HG02885 (cell line): Measurements from ENCODE around the gene POMT2.
"Not testable (repeated sequence)": the region's sequence is repeated elsewhere in the genome, so short reads cannot be mapped to it uniquely, and the experiment has no call there.

Source experiments
- ATAC-seq: cut with Tn5 transposase; IDR thresholded peaks from one replicate; pipeline ENCODE4 v1.9.1; 2021; ENCODE audit warnings: mild to moderate bottlenecking; ENCODE audit not compliant: unreplicated experiment, poor library complexity

POMT2 gene, protein sequence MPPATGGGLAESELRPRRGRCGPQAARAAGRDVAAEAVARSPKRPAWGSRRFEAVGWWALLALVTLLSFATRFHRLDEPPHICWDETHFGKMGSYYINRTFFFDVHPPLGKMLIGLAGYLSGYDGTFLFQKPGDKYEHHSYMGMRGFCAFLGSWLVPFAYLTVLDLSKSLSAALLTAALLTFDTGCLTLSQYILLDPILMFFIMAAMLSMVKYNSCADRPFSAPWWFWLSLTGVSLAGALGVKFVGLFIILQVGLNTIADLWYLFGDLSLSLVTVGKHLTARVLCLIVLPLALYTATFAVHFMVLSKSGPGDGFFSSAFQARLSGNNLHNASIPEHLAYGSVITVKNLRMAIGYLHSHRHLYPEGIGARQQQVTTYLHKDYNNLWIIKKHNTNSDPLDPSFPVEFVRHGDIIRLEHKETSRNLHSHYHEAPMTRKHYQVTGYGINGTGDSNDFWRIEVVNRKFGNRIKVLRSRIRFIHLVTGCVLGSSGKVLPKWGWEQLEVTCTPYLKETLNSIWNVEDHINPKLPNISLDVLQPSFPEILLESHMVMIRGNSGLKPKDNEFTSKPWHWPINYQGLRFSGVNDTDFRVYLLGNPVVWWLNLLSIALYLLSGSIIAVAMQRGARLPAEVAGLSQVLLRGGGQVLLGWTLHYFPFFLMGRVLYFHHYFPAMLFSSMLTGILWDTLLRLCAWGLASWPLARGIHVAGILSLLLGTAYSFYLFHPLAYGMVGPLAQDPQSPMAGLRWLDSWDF

DNA sequence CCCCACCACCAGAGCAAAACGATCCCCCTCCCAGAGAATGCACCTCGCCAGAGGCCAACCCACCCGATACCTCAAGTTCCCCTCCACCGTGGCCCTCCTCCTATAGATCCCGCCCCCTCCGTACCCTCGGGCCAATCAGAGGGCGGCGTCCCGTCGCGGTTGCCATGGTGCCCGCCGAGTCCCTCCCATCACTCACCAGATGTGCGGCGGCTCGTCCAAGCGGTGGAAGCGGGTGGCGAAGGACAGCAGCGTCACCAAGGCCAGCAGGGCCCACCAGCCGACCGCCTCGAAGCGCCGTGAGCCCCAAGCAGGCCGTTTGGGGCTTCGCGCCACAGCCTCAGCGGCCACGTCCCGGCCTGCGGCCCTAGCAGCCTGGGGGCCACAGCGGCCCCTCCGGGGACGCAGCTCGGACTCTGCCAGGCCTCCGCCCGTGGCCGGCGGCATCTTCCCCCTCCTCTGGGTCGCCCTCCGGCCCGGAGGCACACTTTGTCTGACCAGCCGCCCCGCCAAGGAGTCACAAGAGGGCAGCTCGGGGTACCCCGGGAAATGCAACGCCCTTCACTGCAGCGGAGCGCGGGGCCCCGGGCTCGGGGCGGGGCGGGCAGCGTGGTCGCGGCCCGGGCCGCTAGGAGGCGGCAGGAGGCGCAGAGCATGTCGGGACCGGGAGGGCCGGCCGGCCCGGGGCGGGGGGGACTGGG, at the start of gene POMT2:
POMT2 (minus strand) TSS at position 646 of the 698 bp plus-strand sequence; CDS start at position 444, 202 bp downstream.
- ATAC-seq: peak; percentile 70

DNA sequence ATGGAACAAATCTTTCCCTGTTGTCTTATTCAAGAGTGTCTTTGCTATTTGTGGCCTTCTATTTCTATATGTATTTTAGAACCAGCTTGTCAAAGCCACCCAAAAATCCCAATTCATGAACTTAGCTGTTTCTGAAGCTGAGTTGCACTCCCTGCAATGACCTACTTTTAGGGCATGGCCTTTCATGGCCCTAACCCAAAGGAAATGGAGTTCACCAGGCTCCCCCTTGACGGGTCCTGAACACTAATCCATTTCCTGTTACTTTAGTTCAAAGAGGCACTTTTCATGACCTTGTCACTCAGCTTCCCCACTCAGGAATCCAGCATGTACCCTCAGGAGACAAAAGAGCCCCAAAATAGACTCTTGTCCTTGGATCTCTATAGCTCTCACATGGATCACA, 48.6 kb upstream of the POMT2 start:
- no peak for ATAC-seq

DNA sequence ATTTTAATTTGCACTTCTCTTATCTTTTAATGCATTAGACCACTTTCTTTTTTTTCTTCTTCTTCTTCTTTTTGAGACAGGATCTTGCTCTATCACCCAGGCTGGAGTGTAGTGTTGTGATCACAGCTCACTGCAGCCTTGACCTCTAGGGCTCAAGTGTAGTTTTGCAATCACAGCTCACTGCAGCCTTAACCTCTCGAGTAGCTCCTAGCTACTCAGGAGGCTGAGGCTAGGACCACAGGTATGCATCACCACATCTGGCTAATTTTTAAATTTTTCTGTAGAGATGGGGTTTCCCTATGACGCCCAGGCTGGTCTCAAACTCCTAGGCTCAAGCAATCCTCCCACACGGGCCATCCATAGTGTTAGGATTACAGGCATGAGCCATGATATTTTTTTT, 43.5 kb upstream of the POMT2 start:
- ATAC-seq: no peak

DNA sequence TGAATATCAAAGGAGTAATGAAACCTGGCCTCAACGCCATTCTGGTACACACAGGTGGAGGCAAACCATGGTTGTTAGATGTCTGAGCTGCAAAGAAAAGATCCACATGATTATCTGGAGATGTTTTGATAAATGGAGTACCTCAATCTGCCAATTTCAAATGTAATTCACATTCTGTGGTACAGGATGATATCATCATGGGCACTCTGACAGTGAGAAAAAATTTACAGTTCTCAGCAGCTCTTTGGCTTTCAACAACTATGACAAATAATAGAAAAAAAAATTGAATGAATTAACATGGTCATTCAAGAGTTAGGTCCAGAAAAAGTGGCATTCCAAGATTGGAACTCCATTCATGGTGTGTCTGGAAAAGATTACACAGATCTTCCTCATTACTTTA, 38.9 kb upstream of the POMT2 start:
- no peak for ATAC-seq

DNA sequence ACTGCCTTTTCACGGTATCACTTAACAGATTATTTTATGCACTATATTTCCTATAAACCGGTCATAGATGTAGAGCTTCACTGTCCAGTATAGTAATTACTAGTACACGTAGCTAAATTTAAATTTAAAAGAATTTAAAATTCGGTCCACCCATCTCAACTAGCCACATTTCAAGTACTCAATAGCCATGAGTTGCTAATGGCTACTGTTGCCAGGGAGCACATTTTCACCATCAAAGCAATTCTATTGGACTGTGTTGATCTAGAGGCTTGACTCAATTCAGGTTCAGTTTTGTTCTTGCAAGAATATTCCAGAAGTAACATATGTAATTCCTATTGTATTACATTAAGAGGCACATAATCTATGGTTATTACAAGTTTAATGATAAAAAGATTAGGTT, 36.2 kb upstream of the POMT2 start:
- no peak for ATAC-seq

DNA sequence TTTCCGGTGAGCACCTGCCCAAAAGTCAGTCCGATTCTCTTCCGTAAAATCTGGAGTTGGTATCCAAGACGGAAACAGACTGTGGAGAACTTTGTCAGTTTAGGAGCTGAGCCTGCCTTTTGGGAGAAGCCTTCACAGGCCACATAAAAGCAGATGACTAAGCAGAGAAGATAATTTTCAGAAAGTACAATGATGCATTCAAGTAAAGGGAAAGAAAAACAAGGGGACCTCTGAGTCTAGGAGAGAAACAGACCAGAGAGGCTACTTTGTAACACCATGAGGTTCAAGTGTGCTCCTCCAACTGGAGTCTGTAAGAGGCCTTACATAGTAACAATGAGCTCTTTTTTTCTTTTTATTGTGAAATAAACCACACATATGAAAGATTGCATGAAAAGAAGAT, 35.1 kb upstream of the POMT2 start:
- ATAC-seq: no peak

DNA sequence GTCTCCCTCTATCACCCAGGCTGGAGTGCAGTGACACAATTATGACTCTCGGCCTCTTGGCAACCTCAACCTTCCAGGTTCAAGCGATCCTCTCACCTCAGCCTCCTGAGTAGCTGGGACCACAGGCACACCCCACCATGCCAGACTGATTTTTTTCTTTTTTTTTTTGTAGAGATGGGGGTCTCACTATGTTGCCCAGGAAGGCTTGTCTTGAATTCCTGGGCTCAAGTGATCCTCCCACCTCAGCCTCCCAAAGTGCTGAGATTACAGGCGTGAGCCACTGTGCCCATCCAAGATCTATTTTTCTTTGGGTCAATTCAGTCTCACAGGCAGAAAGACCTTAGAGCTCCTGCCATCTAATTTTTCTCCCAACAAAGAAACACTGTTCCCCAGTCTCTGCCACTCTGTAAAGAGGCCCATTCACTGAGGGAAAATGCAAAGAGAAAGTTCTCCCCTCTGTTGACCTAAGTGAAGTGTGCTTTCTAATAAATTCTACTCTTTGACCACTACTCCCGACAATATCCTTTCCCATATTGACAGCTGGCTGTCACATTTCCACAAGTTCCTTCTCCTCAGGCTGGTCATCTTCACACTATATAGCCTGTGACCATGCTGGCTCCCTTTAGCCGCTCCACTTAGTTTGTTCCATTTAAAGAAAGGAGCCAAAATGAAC, 32.9 kb upstream of the POMT2 start:
- no peak for ATAC-seq

DNA sequence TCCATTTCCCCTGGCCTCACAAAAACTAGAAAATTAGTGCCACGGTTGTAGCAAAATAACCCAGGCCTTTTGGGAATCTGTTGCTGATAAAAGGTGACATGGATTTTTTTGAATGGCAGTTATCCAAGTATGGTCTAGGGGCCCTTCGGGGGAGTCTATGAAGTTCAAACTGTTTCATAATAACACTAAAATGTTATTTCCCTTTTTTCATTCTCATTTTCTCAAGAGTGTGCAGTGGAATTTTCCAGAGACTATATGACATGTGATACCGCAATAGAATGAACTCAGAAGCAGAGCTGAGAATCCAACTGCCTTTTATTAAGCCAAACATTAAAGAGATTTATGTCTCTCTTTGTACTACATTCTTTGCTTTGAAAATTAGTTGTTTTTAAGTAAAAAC, 27.1 kb upstream of the POMT2 start:
- ATAC-seq: no peak

DNA sequence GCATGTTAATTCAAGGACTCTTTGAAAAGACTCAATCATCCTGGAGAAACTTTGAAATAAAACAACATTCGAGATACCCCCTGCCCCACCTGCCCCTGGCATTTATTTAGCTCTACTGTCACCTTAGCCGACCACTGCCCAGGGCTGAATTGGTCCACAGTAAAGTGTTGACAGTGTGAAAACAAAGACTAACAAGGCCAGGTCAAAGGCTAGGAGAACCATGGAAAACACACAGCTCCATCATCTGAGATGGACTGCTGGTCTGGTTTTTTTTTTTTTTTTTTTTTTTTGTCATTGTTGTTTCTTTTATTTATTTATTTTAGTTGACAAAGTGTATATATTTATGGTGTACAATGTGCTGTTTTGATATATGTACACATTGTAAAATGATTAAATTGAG, 25.8 kb upstream of the POMT2 start:
- no peak for ATAC-seq

DNA sequence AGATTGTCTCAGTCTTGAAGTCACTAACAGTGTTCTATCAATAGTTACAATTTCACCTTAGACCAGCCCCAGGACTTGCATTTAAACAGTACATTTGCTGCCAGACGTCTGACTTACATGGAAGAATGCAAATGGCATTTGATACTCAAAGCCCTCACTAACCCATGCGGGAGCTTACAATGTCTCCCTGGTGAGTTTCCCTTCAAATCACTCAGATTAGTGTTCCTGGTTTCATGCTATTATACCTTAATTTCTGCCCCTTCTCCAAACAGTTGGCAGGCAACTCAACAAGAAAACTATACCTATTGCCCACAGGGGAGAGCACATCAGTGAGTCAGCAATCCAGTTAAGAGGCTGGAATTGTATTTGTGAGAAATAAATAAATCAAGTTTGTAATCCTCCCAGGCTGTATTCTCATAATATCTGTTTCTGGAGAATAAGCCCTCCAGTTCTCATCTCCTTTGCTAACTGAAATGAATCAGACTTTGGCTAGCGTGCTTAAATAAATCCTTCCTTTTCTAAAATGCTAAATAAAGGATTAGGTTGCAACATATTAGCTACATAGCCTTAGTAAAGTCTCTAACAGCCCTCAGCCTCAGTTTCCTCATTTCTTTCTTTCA, 23.8 kb upstream of the POMT2 start:
- no peak for ATAC-seq

DNA sequence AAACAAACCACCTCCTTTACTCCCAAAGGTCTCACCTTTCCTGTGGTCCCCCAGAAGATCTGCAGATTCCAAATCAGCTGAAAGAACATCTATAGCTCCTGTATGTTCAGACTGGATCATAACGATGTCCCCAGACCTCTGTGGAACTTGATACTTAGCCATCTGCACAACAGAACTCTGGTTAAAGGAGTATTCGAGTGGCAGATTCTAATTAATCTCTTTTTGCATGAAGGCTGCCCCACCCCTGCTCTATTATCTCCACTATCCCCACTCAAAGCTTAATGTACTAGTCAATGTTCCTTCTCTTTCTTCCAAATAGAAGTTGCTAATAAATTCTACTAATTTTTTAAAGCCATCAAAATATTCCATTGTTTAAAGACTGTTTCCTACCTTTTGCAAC, 23.0 kb upstream of the POMT2 start:
- no peak for ATAC-seq

DNA sequence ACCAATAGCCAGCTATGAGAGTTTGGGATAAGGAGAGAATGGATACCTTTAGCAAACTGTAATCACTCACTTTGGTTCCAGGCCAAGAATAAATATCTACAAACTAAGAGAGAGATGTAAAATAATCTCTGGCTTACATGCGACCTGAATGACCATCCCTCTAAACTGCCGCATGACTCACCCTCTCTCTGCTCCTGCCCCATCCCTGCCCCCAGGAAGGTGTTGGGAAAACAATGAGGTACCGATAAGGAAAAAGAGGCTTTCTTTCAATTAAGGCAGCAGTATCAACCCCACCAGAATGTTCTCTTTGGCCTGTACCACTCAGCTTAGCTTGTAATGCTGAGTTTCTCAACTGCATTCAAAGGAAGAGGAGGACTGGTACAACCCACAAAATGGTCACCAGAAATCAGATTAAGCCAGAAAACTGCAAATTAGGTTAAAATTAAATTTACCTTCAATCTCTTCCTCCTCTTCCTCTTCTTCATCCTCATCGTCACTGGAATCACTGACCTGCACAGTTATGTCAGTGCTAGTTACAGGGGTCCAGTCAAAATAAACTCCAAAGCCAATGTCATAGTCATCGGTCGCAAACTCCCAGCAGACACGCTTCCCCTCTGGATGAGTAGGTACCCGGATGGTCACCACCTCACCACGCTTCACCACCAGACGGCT, 22.2 kb upstream of the POMT2 start:
- ATAC-seq: no peak

DNA sequence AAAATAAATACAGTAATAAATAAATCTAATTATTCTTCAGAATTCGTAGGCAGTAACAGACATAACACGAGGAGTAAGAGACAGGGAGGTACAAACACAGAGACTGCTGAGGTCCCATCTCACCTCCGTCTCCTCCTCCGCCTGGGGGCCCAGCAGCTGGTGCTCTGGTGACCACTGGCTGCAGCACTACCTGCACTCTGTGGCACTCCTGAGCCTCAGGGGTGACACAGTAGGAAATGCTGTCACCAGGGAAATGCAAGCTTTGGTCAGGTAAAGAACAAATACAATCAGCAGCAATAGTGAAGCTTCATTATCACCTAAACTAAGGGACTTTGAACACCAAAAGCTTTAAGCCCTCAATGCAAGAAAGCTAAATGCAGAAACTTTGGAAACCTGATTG, 19.7 kb upstream of the POMT2 start:
- no peak for ATAC-seq

DNA sequence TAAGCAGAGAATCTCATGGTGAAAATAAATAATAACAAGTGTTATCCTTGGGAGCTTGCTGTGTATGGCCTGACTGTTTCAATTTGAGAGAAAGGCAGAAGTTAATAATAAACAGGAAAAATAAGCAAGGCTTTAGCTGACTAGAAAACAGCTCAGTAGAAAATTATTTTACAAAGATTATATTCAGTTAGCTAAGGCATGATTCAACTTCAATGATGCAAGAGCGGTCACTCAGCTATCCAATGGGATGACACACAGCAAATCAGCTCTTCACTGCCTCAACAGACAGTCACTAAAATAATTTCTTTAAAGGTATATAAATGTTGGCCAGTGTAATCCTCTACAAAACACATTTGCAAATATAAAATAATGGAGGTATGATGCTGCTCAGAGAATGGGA, 18.7 kb upstream of the POMT2 start:
- ATAC-seq: no peak

DNA sequence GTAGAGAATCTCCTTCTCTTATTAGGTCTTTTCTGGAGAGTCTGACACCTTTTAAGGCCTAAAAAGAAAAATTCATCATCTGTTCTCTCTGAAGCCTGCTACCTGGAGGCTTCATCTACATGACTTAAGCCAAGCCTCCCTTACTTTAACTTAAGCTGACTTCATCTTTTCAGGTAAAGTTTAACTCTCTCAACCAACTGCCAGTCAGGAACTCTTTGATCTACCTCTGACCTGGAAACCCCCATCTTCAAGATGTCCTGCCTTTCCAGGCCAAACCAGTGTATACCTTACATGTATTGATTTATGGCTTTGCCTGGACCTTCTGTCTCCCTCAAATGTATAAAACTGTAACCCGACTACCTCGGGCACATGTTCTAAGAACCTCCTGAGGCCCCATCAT, 17.6 kb upstream of the POMT2 start:
- no peak for ATAC-seq

DNA sequence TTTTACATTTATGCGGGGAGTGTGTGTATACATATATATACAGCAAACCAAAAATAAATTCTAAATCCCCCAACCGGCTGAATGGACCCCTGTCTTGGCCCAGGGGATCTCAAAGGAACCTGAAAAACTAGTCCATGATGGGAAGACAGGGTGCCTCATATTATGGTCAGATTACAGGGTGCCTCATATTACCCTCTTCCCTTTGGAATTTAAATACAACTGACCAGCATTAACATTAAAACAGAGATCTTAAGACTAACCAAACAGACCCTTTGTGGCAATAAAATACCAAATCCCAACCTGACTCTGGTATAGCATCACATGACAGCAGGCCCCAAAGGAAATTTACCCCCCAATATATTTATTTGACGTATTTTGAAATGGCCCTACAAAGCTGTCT, 17.2 kb upstream of the POMT2 start:
- no peak for ATAC-seq

DNA sequence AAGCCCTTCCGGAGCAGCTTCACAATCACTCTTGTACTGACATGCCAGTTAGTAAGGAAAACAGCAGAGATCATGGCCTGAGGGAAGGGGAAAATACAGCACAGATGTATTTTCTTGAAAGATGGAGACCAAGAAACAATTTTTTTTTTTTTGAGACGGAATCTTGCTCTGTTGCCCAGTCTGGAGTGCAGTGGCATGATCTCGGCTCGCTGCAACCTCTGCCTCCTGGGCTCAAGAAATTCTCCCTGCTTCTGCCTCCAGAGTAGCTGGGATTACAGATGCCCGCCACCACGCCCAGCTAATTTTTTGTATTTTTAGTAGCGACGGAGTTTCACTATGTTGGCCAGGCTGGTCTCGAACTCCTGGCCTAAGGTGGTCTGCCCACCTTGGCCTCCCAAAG, 16.6 kb upstream of the POMT2 start:
- not testable (repeated sequence) for ATAC-seq

DNA sequence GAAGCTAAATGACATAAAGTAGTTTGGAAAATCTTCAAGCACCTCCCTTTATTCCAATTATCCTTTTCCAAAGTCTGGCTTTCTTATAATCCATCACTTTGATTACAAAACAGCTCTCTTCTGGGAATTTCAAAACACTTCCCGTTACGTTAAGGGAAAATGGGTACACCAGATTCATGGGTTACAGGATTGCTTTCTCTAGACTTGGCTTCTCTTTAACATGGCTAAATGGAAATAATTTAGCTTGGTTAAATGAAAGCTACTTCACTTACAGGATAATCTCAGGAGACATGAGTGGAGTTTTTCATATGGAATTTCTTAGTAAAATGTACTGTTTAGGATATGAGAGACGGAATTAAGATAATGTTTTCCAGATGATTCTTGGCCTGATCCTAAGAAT, 14.9 kb upstream of the POMT2 start:
- ATAC-seq: no peak

DNA sequence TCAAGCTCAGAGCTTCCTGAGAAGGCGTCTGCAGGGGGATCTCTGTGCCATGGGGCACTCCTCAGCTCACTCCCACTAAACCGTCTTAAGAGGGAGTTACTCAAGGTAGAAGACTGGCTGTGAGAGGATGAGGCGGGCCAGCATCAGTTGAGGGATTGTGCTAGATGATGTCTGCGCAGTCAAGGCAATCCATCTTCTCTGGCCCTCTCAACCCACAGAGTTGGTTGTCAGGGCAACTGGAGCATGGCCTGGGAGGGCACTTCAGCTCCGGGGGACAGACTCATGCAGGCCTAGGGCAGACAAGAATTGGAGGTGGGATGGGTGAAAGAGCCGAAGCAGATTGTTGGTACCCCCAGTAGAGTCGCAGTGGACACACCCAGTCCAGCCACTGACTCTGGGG, 9.2 kb upstream of the POMT2 start:
- ATAC-seq: no peak

DNA sequence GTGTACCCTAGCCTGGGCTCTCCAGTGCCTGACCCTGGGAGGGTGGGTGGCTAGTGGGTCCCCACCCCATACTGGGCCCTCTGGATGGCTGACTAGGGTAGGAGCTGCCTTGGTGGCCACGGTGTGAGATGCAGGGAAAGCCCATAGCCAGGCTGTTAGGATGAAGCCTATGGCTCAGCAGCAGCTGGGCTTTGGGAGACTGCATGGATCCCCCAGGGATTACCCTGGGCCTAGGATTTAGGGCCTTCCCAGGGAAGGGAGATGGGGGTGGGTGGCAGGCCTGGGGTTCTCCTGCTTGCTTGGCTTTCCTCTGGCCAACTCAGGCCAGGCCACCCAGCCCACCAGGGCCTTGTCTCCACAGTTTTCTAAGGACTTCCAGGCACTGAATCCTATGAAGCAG, 6.4 kb upstream of the POMT2 start:
- no peak for ATAC-seq
